ENCODE data around the gene AUTS2.

DNA sequence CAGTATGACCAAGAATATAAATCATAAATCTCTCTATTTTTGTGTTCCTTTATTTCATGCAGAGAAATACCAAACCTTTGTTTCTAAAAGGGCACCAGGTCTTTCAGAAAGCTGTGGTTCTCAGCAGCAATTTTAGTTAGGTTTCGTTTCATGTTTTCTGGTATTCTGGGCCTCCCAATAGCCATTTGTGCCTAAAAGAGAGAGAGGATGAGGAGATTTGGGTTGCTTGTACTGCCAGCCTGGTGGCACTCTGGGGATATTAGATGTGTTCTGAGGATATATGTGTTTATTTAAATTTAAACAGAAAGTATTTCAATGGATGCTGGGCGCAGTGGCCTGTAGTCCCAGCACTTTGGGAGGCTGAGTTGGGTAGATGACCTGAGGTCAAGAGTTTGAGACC, 471.7 kb downstream of the AUTS2 start:
- TF ChIP-seq, protein P1, sequence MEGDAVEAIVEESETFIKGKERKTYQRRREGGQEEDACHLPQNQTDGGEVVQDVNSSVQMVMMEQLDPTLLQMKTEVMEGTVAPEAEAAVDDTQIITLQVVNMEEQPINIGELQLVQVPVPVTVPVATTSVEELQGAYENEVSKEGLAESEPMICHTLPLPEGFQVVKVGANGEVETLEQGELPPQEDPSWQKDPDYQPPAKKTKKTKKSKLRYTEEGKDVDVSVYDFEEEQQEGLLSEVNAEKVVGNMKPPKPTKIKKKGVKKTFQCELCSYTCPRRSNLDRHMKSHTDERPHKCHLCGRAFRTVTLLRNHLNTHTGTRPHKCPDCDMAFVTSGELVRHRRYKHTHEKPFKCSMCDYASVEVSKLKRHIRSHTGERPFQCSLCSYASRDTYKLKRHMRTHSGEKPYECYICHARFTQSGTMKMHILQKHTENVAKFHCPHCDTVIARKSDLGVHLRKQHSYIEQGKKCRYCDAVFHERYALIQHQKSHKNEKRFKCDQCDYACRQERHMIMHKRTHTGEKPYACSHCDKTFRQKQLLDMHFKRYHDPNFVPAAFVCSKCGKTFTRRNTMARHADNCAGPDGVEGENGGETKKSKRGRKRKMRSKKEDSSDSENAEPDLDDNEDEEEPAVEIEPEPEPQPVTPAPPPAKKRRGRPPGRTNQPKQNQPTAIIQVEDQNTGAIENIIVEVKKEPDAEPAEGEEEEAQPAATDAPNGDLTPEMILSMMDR (optimal IDR thresholded peaks at IDR 0.05 in 1 of 3, IDR thresholded peaks at IDR 0.05 in 1 of 3, conservative IDR thresholded peaks at IDR 0.05 in 1 of 3; ENCODE audit: extremely low read depth in 1 of 3, insufficient read depth in 2 of 3, low read length in 3 of 3), result no peak
- TF ChIP-seq EZH2 (IDR thresholded peaks at IDR 0.05; ENCODE audit: low read length), result no peak
